Naive thymus-derived CD4-positive, alpha-beta T cell (primary cell): ENCODE data around the gene FRRS1. TPM values are rescaled to one million over a fixed set of nuclear protein-coding genes. Genes with fewer than 3 reads are reported as not detected.
"Not testable (repeated sequence)": the region's sequence is repeated elsewhere in the genome, so short reads cannot be mapped to it uniquely, and the experiment has no call there.

Experiments used
- ATAC-seq: fragments of 150-1000 bp; cut with Tn5 transposase; 2 replicates; pipeline ENCODE4 v1.10.0; 2021; ENCODE audit warnings: mild to moderate bottlenecking, moderate library complexity
- CTCF ChIA-PET: fragments of 350-600 bp; sonication (Branson Sonifier 250); formaldehyde crosslinking; loops from one replicate; lab custom pipeline; 2021; ENCODE audit warnings: antibody characterized with exemption; lab: Charles Lee
- POLR2A ChIA-PET: fragments of 350-600 bp; sonication (Branson Sonifier 250); formaldehyde crosslinking; loops from one replicate; lab custom pipeline; 2021; ENCODE audit warnings: antibody characterized with exemption, inconsistent platforms; lab: Charles Lee
- DNase-seq, 9 donors: peaks; one replicate each; pipeline versions ENCODE4 v3.0.0 to v3.0.0-alpha.2; 2020 to 2022; ENCODE audit warnings: mixed read lengths in 1 of 9
- H3K27ac ChIP-seq: one replicate; pipeline ENCODE4 v1.7.0; 2013; ENCODE audit warnings: mild to moderate bottlenecking, low read depth, low read length, moderate library complexity
- H3K27me3 ChIP-seq, 2 donors: one replicate each; pipeline ENCODE4 v1.7.0; 2013; ENCODE audit warnings: low read length in 2 of 2, mild to moderate bottlenecking in 2 of 2, moderate library complexity in 2 of 2; ENCODE audit not compliant: control insufficient read depth in 2 of 2, insufficient read depth in 2 of 2
- H3K36me3 ChIP-seq, 3 experiments: 1 replicate in 2 of 3; 2 replicates in 1 of 3; pipeline ENCODE4 v1.7.0; 2013; ENCODE audit warnings: low read length in 3 of 3, mild to moderate bottlenecking in 3 of 3, moderate library complexity in 1 of 3; ENCODE audit not compliant: insufficient read depth in 3 of 3, control insufficient read depth in 2 of 3
- H3K4me1 ChIP-seq, 2 donors: one replicate each; pipeline ENCODE4 v1.7.0; 2013; ENCODE audit warnings: low read length in 2 of 2, mild to moderate bottlenecking in 2 of 2, moderate library complexity in 1 of 2; ENCODE audit not compliant: control insufficient read depth in 2 of 2, insufficient read depth in 2 of 2
- H3K4me3 ChIP-seq: 2 replicates; pipeline ENCODE4 v1.7.0; 2013; ENCODE audit warnings: mild to moderate bottlenecking, low read length
- H3K9me3 ChIP-seq, 3 experiments: 1 replicate in 2 of 3; 2 replicates in 1 of 3; pipeline ENCODE4 v1.7.0; 2013; ENCODE audit warnings: low read length in 3 of 3; ENCODE audit not compliant: control insufficient read depth in 2 of 3
- H3K27ac Mint-ChIP-seq, 9 donors: one replicate each; pipeline ENCODE4 v1.8.0; 2020 to 2022; ENCODE audit warnings: mixed read lengths in 9 of 9, mild to moderate bottlenecking in 8 of 9, moderate library complexity in 5 of 9, inconsistent platforms in 2 of 9
- H3K27me3 Mint-ChIP-seq, 5 donors: one replicate each; pipeline ENCODE4 v1.8.0; 2021 to 2022; ENCODE audit warnings: mixed read lengths in 5 of 5, mild to moderate bottlenecking in 1 of 5
- H3K36me3 Mint-ChIP-seq, 5 donors: one replicate each; pipeline ENCODE4 v1.8.0; 2020 to 2022; ENCODE audit warnings: mixed read lengths in 5 of 5, mild to moderate bottlenecking in 3 of 5, inconsistent platforms in 1 of 5
- H3K4me1 Mint-ChIP-seq, 7 donors: one replicate each; pipeline ENCODE4 v1.8.0; 2020 to 2022; ENCODE audit warnings: mixed read lengths in 7 of 7, mild to moderate bottlenecking in 3 of 7, inconsistent platforms in 1 of 7
- H3K4me3 Mint-ChIP-seq, 10 donors: one replicate each; pipeline ENCODE4 v1.8.0; 2020 to 2022; ENCODE audit warnings: mild to moderate bottlenecking in 10 of 10, mixed read lengths in 10 of 10, moderate library complexity in 6 of 10, inconsistent platforms in 2 of 10
- H3K9me3 Mint-ChIP-seq, 11 donors: one replicate each; pipeline ENCODE4 v1.8.0; 2020 to 2022; ENCODE audit warnings: mixed read lengths in 11 of 11, mild to moderate bottlenecking in 4 of 11, inconsistent platforms in 1 of 11, moderate library complexity in 1 of 11
- intact Hi-C, 2 donors: fragments of 100-400 bp; cut with micrococcal nuclease; formaldehyde crosslinking; loops; one replicate each; pipeline ENCODE4 v1.15.1; 2023
- polyA plus RNA-seq, 2 donors: library from polyadenylated mRNA; unstranded; fragments of 300-500 nt; fragmentation: Illumina TruSeq; gene quantifications; one replicate each; pipeline ENCODE4 v1.2.3, GENCODE V29; 2021
- total RNA-seq, 6 experiments: library from RNA in 5 of 6; stranded (reverse) in 5 of 6; gene quantifications; 1 replicate in 5 of 6; 2 replicates in 1 of 6; pipeline ENCODE4 v1.2.3 and lab custom pipeline; 2021 to 2026

The FRRS1 gene
- total and polyA plus RNA-seq, 7 experiments from 2014 or later = 0.10 to 1.4 (median 0.55) TPM; not detected in 1

DNA sequence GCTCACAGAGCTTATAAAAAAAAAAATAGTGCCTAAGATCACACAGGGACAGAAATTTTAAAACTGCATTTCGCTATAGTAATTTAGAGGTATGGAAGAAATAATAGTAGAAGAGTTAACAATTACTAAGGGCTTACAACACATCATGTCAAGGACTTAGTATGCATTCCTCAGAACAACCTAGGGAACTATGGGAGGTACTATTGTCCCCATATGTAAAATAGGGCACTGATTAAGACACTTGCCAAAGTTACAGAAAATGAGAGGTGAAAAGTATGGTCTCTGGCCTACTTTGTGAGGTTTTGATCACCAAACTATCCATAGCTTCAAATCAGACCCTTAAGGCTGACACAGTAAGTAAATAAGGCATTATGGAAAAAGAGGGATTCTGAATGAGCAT lies 4.7 kb downstream of the FRRS1 start:
- POLR2A ChIA-PET = interaction anchor here (0.7 kb wide), 1 partner anchor 11 kb away, joined by 3 read pairs; no protein-coding TSS in a partner anchor
- no peaks in the 10 kb centered on the region for H3K9me3 ChIP-seq
- intact Hi-C loops = no loop called here
- CTCF ChIA-PET = no interaction called here
- no peak overlapping the region for H3K4me3 ChIP-seq
- H3K27me3 ChIP-seq = no peaks in the 10 kb centered on the region
- no peak overlapping the region for H3K27ac ChIP-seq
- Mint-ChIP-seq H3K36me3 (no peaks in the 10 kb centered on the region), H3K4me3 (no peak overlapping the region), H3K27me3 (peaks cover 0 to 36% (median 0%) of the 10 kb centered on the region in 5 donors), H3K4me1 (peaks cover 0 to 16% (median 8%) of the 10 kb centered on the region in 7 donors), H3K27ac (no peak overlapping the region), H3K9me3 (peaks cover 0 to 12% (median 0%) of the 10 kb centered on the region in 11 donors)
- ATAC-seq (no peak), DNase-seq (no peak)
- H3K4me1 ChIP-seq = peaks cover 0 to 3% of the 10 kb centered on the region in 2 donors
- no peaks in the 10 kb centered on the region for H3K36me3 ChIP-seq

DNA sequence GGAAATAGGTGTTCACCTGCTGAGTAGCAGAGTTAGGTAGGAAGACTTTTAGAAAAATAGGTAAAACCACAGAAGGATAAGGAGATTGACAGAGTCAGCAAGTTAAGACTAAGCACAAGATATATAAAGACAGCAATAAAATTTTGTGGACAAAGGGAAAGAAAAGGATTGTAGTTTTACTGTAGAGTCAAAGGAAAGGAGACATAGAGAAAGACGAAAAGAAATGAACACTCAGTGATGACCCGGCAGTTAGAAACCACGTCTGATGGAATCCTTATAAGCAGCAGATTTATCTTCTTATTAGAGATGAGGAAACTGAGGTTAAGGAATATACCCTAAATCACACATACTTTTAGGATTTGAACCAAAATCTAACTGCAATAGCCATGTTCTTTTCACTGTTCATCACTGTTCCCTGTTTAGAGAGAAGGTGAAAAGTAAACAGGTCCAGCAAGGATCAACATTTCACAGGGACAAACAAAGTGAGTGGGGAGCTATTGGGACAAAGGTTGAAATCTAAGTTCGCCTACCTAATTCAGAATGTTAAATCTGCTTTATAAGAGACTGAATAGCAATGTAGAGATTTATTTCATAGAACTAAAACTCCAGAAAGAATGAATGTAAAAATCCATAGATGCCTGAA lies 6.8 kb downstream of the FRRS1 start:
- Mint-ChIP-seq H3K36me3 (no peaks in the 10 kb centered on the region), H3K4me3 (no peak overlapping the region), H3K4me1 (peaks cover 0 to 8% (median 1%) of the 10 kb centered on the region in 7 donors), H3K27me3 (peaks cover 0 to 33% (median 0%) of the 10 kb centered on the region in 5 donors), H3K27ac (no peak overlapping the region), H3K9me3 (peaks cover 0 to 12% (median 0%) of the 10 kb centered on the region in 11 donors)
- H3K4me3 ChIP-seq = no peak overlapping the region
- ChIA-PET POLR2A (no interaction called here), CTCF (no interaction called here)
- DNase-seq = no peak
- intact Hi-C loops = no loop called here
- H3K36me3 ChIP-seq = no peaks in the 10 kb centered on the region
- no peak for ATAC-seq
- no peaks in the 10 kb centered on the region for H3K9me3 ChIP-seq
- H3K27ac ChIP-seq = no peak overlapping the region
- H3K4me1 ChIP-seq = no peaks in the 10 kb centered on the region
- no peaks in the 10 kb centered on the region for H3K27me3 ChIP-seq

DNA sequence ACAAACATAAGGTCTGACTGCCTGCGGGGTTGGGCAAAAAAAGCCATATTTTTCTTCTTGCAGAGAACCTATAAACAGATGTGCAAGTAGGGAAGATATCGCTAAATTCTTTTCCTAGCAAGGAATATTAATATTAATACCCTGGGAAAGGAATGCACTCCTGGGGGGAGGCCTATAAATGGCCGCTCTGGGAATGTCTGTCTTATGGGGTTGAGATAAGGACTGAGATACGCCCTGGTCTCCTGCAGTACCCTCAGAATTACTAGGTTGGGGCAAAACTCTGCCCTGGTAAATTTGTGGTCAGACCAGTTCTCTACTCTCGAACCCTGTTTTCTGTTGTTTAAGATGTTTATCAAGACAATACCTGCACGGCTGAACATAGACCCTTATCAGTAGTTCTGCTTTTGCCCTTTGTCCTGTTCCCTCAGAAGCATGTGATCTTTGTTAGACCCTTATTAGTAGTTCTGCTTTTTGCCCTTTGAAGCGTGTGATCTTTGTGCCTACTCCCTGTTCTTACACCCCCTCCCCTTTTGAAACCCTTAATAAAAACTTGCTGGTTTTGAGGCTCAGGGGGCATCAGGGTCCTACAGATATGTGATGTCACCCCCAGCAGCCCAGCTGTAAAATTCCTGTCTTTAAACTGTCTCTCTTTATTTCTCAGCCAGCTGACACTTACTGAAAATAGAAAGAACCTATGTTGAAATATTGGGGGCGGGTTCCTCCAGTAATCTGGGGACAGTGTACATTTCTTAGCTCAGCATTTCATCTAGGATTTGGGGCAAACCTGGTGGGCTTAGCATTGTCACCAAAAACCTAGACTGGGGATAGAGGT lies 7.5 kb downstream of the FRRS1 start:
- DNase-seq, H3K9me3 ChIP-seq, H3K27ac ChIP-seq, H3K4me3 Mint-ChIP-seq, POLR2A ChIA-PET, H3K27me3 ChIP-seq, H3K4me1 Mint-ChIP-seq, CTCF ChIA-PET, H3K4me3 ChIP-seq, H3K27ac Mint-ChIP-seq, H3K36me3 ChIP-seq, H3K4me1 ChIP-seq, H3K36me3 Mint-ChIP-seq, ATAC-seq, intact Hi-C loops: not testable (repeated sequence)
- H3K9me3 Mint-ChIP-seq = peaks cover 0 to 12% (median 0%) of the 10 kb centered on the region in 11 donors
- peaks cover 0 to 26% (median 2%) of the 10 kb centered on the region in 5 donors for H3K27me3 Mint-ChIP-seq

DNA sequence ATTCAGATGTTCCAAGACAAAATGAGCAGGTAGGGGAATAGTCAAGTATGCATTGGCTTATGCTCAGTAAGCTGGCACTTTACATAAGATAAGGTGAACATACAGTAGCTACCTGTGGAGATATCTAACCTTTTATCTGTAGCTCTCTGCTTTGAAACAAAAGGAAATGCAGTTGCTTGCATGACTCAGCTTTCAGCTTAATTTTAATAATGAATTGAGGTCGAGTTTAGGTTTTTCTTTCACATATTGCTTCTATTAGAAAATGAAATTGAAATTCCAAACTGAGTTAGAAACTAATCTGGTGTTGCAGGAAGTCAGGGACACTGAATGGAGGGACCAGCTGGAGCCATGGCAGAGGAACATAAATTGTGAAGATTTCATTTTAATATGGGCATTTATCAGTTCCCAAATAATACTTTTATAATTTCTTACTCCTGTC lies 8.3 kb downstream of the FRRS1 start:
- POLR2A ChIA-PET = no interaction called here
- CTCF ChIA-PET = no interaction called here
- Histone ChIP-seq H3K4me1 (no peaks in the 10 kb centered on the region), H3K4me3 (no peak overlapping the region), H3K9me3 (no peaks in the 10 kb centered on the region), H3K27ac (no peak overlapping the region), H3K36me3 (no peaks in the 10 kb centered on the region), H3K27me3 (no peaks in the 10 kb centered on the region)
- DNase-seq = no peak
- H3K36me3 Mint-ChIP-seq = peaks cover 0 to 5% (median 0%) of the 10 kb centered on the region in 5 donors
- no peak overlapping the region for H3K27ac Mint-ChIP-seq
- H3K4me1 Mint-ChIP-seq = peaks cover 0 to 8% (median 1%) of the 10 kb centered on the region in 7 donors
- ATAC-seq = no peak
- intact Hi-C loops = no loop called here
- H3K27me3 Mint-ChIP-seq = peaks cover 0 to 25% (median 2%) of the 10 kb centered on the region in 5 donors
- H3K9me3 Mint-ChIP-seq = peaks cover 0 to 12% (median 0%) of the 10 kb centered on the region in 11 donors
- no peak overlapping the region for H3K4me3 Mint-ChIP-seq

DNA sequence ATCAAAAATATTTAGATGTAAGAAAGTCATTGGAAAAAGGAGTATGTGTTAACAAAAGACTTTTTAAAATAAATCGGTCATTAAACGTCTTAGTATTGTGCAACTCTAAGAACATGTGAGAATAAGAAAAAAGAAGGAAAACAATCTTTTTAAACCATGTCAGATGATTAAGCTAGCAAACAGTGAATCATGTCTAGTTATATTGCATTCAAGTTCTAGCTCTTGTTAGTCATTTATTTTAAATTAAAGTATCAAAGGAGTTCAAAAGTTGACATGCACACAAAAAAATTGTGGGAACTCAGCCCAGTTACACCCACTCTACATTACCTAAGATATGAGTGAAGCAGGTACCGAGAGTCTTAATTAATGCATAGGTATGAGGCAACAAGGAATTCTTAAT lies 9.8 kb downstream of the FRRS1 start:
- Mint-ChIP-seq H3K27me3 (peaks cover 0 to 16% (median 4%) of the 10 kb centered on the region in 5 donors), H3K4me3 (no peak overlapping the region), H3K4me1 (peaks cover 0 to 14% (median 1%) of the 10 kb centered on the region in 7 donors), H3K36me3 (peaks cover 0 to 5% (median 0%) of the 10 kb centered on the region in 5 donors), H3K27ac (no peak overlapping the region), H3K9me3 (peaks cover 0 to 12% (median 0%) of the 10 kb centered on the region in 11 donors)
- ATAC-seq = no peak
- intact Hi-C loops = no loop called here
- Histone ChIP-seq H3K4me3 (no peak overlapping the region), H3K27ac (no peak overlapping the region), H3K9me3 (no peaks in the 10 kb centered on the region), H3K4me1 (no peaks in the 10 kb centered on the region), H3K27me3 (no peaks in the 10 kb centered on the region), H3K36me3 (no peaks in the 10 kb centered on the region)
- CTCF ChIA-PET = interaction anchor here (0.8 kb wide), 1 partner anchor 188 kb away, joined by 3 read pairs; no protein-coding TSS in a partner anchor
- POLR2A ChIA-PET = no interaction called here
- no peak for DNase-seq

DNA sequence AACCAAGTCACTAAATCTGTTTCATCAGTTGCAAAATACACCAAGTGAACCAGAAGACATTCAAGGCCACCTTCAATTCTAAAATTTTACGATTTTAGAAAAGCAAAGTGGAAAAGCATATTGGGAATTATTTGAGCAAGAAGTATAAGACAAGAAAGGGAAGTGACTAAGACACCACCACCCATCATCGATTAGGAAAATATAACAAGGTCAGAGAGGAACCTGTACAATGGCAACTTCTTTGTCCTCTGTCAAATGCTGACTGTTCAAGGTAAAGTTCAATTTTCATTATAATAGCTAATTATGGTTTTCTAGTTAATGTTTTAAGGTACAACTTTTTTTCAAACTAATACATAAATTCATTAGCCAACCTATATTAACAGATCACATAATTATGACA lies 10.8 kb downstream of the FRRS1 start:
- H3K4me3 Mint-ChIP-seq = no peak overlapping the region
- ChIA-PET CTCF (no interaction called here), POLR2A (no interaction called here)
- H3K4me3 ChIP-seq = no peak overlapping the region
- ATAC-seq (no peak), DNase-seq (no peak)
- intact Hi-C loops = no loop called here
- no peaks in the 10 kb centered on the region for H3K9me3 ChIP-seq
- H3K4me1 Mint-ChIP-seq = peaks cover 0 to 16% (median 1%) of the 10 kb centered on the region in 7 donors
- H3K27me3 Mint-ChIP-seq = peaks cover 0 to 12% (median 3%) of the 10 kb centered on the region in 5 donors
- no peak overlapping the region for H3K27ac Mint-ChIP-seq
- H3K27me3 ChIP-seq = no peaks in the 10 kb centered on the region
- no peaks in the 10 kb centered on the region for H3K4me1 ChIP-seq
- H3K27ac ChIP-seq = no peak overlapping the region
- H3K36me3 ChIP-seq = no peaks in the 10 kb centered on the region
- H3K9me3 Mint-ChIP-seq = peaks cover 0 to 12% (median 0%) of the 10 kb centered on the region in 11 donors
- H3K36me3 Mint-ChIP-seq = peaks cover 0 to 5% (median 0%) of the 10 kb centered on the region in 5 donors
